ENCODE results near the gene EFS. TPM values are rescaled to one million over a fixed set of nuclear protein-coding genes. Genes with fewer than 3 reads are reported as not detected.

Gene EFS, protein sequence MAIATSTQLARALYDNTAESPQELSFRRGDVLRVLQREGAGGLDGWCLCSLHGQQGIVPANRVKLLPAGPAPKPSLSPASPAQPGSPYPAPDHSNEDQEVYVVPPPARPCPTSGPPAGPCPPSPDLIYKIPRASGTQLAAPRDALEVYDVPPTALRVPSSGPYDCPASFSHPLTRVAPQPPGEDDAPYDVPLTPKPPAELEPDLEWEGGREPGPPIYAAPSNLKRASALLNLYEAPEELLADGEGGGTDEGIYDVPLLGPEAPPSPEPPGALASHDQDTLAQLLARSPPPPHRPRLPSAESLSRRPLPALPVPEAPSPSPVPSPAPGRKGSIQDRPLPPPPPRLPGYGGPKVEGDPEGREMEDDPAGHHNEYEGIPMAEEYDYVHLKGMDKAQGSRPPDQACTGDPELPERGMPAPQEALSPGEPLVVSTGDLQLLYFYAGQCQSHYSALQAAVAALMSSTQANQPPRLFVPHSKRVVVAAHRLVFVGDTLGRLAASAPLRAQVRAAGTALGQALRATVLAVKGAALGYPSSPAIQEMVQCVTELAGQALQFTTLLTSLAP
- 8.6 and 12.9 TPM in 2 replicates for total RNA-seq

DNA sequence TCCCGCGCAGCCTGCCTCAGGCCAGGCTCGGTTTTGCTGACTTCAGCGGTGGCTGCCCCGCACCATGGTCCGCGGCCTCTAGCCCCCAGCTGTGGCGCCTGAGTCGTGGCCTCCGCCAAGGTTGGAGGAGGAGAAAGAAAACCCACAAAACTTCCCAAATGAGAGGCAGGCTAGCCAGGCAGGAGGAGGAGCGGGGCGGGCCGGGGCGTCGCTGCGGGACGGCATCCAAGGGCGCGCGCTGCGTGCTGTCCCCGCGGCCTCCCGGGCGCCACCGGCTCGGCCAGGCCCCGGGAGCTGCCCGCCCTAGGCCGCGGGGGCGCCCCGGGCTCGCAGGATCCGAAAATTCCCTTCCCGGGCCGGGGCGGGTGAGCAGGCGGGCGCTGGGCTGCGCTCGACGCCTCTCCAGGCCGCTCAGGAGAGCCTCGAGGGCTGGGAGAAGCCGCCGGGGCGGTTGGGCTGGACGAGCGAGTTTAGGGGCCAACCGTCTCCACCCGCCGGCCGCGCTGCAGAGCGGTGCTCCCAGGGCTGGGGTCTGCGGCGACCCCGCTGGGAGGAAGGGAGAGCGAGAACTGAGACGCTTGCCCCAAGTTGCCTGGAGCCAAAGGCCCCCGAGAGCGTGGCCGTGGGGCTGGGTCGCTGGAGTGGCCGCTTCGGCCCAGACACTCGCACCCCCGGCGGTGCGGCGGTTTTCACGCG is at the start of gene EFS:
Gene EFS, minus strand, starts transcription at position 137 of the 696 bp plus-strand sequence. CDS start 147 bp downstream, outside the sequence.

DNA sequence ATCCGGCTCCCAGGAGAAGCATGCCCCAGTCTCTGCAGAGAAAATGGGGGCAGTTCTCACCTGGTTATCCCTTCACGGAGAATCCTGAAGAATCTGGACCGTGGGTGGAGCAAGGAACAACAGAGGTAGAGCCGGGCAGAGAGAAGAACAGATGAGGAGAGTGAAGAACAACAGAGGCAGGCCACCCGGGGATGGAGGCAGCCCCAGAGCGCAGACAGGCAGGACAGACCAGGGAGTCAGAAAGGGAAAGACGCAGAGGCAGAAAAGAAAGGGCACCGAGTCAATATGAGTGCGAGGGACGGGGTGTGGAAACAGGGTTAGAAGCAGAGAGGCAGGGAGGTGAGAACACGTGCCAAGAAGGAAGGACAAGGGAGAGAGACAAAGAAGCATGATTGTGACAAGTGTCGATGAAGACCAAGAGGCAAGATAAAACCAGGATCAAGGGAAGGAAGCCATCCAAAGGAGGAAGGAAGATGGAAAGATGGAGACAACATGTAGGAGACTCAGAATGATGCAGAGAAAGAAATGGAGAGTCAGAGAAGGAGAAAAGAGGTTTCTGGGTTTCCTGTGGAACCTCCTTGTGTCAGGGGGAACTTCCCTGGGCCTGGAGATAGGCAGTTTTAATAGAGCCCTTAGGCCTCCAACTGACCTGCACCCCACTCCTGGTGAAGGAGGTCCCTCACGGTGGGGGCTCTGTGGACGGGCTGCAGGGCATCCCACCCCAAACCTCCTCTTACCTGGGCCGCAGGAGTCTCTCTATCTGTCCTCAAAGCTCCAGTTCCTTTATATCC is 42.7 kb upstream of the EFS start, which contains the start of gene MYH6:
Gene MYH6, minus strand, starts transcription at position 758 of the 791 bp plus-strand sequence. CDS start 1,050 bp downstream, outside the sequence.

DNA sequence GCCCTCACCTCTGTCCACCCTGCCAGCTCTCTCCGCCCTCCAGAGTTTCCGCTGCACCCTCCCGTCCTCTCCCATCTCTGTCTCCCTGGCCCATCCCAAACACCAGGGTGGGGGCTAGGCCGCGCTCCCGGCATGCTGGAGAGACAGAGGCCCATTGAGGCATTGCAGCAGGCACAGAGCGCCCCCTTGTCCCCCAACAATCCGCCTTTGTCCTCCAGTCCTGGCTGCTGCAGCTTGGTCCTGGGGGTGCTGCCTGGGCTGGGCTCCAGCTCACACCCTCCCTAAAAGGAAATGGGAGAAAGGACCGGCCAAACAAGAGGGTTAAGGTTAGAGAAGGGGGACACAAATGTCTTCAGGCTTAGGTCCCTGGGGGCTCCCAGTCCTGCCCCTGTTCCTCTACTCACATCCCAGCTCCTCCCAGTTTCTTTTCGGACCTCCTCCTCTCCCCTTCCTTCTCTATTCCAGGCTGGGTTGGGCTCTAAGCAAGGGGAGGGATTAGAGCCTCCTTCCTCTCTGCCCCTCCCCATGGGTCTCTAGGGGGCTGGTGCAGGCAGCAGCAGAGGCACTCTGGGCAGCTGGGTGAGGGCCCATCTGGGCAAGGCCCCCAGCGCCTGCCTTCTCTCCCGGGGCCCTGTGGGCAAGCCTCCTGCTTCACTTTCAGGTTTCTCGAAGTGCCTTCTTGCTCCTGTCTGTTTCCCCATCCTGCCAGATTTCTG is 11.7 kb upstream of the EFS start, which contains the start of gene CMTM5:
Gene CMTM5, plus strand, starts transcription at position 565 of the 716 bp plus-strand sequence. CDS start 206 bp downstream, outside the sequence.

DNA sequence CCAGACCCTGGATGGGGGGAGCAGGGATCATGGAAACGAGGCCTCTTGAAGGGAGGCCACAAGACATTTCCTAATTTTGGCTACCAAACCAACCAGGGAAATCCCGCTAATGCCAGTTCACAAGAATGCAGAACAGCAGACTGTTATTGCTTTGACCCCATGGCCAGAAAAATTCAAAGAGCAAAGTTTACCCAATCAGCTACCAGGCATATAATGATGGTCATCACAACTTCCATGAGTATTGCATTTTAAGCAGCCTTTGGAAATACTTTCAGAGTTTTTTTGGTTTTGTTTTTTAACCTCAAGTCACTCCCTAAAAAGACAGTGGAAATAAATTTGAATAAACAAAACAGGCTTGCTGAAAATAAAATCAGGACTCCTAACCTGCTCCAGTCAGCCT is 7.5 kb upstream of the EFS start, which contains the start of gene IL25:
Gene IL25, plus strand, starts transcription at position 301 of the 400 bp plus-strand sequence.

DNA sequence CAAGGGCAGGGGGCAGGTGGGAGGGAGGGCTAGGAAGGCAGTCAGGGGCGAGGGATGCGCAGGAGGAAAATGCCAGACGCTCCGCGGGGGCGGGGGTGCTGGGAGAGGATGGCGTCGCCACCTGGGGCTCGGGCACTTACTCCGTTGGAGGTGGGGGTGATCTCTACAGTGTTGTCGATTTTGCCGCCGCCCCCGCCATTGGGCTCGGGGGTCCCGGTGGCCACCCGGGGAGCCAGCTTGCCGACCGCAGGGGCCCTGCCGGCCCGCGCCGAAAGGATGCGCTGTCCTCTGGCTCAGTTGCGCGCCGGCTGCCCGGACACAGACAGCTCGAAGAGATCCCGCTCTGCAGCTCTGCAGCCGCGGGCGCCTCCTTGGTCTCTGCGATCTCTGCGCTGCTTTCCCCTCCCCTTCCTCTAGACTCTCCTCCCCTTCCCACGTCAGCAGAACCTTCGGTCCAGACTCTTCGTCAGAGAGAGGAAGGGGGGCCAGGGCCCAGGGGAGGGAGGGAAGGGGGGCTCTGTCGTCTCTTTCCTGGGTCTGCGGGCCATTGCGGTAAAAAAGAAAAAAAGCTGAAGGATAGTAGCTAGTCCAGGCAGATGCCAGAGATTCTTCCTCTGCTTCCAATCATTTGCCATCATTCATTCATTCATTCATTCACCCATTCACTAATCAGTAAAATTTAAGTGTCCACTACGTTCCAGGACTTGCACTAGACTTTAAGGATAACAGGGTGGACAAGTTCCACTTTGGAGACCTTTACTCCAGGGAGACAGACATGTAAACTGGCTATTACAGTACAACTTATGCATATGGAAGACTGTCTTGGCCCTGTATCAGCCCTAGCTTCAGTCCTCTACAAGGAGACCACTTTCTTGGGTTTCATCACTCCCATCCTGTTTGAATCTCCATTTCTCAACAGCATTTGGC is 12.2 kb downstream of the EFS start, which contains the start of gene SLC22A17:
Gene SLC22A17, minus strand, starts transcription at position 382 of the 927 bp plus-strand sequence.

DNA sequence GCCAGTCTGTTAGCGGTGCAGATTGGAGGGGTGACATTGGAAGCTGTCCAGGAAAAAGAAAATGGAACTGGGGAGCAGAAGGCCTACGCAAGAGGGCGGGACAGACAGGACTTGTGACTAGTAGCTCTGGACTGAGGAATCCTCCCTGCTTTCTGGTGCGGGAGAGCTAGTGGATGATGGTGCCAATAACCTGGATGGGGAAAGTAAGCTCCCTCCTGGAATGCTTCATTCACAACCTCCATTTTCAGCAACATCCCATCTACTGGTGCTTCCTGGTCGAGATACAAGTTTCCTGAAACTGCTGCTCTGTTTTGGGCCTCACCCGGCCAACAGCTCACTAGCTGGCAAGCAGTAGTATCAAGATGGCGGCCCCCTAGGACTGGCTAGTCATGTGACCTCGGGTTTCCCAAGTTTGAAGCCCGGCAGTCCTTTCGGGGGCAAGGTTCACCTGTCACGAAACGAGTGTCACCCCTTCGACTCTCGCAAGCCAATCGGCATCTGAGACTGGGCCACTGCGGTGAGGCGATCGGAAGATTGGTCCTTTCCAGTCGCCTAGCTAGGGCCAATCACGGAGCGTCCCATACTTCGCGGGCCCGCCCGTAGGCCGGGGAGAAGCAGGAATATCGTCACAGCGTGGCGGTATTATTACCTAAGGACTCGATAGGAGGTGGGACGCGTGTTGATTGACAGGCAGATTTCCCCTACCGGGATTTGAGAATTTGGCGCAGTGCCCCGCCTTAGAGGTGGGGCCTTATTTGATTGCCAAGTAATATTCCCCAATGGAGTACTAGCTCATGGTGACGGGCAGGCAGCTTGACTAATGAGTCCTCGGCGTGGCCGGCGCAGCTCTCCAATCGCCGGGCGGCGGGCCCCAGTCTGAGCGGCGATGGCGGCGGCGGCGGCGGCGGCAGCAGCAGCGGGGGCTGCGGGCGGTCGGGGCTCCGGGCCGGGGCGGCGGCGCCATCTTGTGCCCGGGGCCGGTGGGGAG is 44.1 kb downstream of the EFS start, which contains the start of gene PABPN1:
Gene PABPN1, plus strand, starts transcription at position 874 of the 988 bp plus-strand sequence. Its CDS starts 13 bp downstream, at position 887.

DNA sequence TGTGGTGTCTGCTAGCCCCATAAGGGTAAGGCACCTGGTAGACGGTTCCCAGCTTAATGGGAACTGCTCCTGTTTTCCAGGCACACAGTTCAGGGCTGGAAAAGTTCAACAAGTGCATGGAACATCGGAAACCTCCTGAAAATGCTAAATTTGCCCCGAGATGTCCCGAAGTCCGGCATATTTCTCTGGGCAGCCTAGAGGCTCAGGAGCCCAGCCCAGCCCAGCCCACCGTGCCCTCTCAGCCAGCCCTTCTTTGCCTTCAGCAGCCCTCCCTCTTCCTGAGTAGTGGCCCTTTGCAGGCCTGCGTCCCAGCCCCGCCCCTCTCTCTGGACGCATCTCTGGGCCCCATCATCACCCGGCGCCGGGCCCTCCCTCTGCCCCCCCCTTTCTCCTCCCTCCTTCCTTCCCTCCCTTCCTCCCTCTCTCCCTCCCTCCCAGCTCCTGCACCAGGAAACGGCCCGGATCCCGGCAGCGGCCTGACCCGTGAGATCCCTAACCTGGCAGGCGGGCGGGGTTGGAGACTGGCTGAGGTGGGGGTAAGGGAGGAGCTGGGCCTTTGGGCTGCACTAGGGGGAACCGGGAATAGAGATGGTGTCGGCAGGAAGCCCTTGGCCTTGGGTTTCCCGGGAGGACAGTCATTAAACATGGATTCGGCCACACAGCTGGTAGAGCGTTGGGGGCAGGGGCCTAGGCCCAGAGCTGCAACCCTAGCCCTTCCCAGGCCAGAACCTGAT is 58.4 kb downstream of the EFS start, which contains the start of gene BCL2L2:
Gene BCL2L2, plus strand, starts transcription at position 422 of the 734 bp plus-strand sequence. CDS start 935 bp downstream, outside the sequence.

Other genes with a start within 250 kb of the EFS start
- gene CEBPE, start 245.9 kb downstream of the EFS start, total RNA-seq, result not detected in 2 replicates
- gene SLC7A8, start 181.5 kb downstream of the EFS start, total RNA-seq, result 4.3 and 9.8 TPM in 2 replicates
- gene RNF212B, start 127.2 kb downstream of the EFS start, total RNA-seq, result not detected in 2 replicates
- gene HOMEZ, start 79.0 kb downstream of the EFS start, total RNA-seq, result 5.7 and 12.3 TPM in 2 replicates
- 3.5 and 6.6 TPM in 2 replicates for gene PPP1R3E, start 62.3 kb downstream of the EFS start, total RNA-seq
- gene BCL2L2, start 58.3 kb downstream of the EFS start, total RNA-seq, result 10.5 and 16.2 TPM in 2 replicates
- gene PABPN1, start 43.7 kb downstream of the EFS start, total RNA-seq, result 38.5 and 55.7 TPM in 2 replicates
- gene SLC22A17, start 12.3 kb downstream of the EFS start, total RNA-seq, result 23.2 and 24.8 TPM in 2 replicates
- gene IL25, start 7.6 kb upstream of the EFS start, total RNA-seq, result not detected in 2 replicates
- gene CMTM5, start 11.9 kb upstream of the EFS start, total RNA-seq, result not detected in 2 replicates
- gene MYH6, start 43.1 kb upstream of the EFS start, total RNA-seq, result not detected in 2 replicates
- gene MYH7, start 70.5 kb upstream of the EFS start, total RNA-seq, result 2.3 TPM in 1 of 2 replicates, not detected in the other
- gene NGDN, start 104.5 kb upstream of the EFS start, total RNA-seq, result 20.4 and 23.9 TPM in 2 replicates
- 0.12 and 0.17 TPM in 2 replicates for gene ZFHX2, start 186.6 kb upstream of the EFS start, total RNA-seq
- gene THTPA, start 191.1 kb upstream of the EFS start, total RNA-seq, result 8.5 and 11.8 TPM in 2 replicates
- 18.3 and 29.8 TPM in 2 replicates for gene AP1G2, start 202.6 kb upstream of the EFS start, total RNA-seq
- 0.09 and 0.12 TPM in 2 replicates for gene JPH4, start 213.6 kb upstream of the EFS start, total RNA-seq

Measured in pericardium fibroblast (primary cell).